Coronary artery (tissue), 2 donors: ENCODE measurements around the gene ZNF559.

Experiments used
- DNase-seq: peaks from one replicate; pipeline ENCODE4 v3.0.0-alpha.2; 2017; ENCODE audit warnings: low spot score
- H3K27ac ChIP-seq, 2 donors: fragments of 200-600 bp; sonication (generic); one replicate each; pipeline ENCODE4 v1.5.1; 2016 to 2019
- H3K4me3 ChIP-seq: fragments of 200-600 bp; sonication (generic); 2 replicates; pipeline ENCODE4 v1.5.1; 2016; ENCODE audit warnings: mild to moderate bottlenecking, moderate library complexity
- TF ChIP-seq, protein P1 (sequence below): fragments of 200-600 bp; sonication (generic); IDR thresholded peaks from one replicate; pipeline ENCODE4 v1.5.1; 2019; ENCODE audit warnings: antibody characterized with exemption

ZNF559 gene

DNA sequence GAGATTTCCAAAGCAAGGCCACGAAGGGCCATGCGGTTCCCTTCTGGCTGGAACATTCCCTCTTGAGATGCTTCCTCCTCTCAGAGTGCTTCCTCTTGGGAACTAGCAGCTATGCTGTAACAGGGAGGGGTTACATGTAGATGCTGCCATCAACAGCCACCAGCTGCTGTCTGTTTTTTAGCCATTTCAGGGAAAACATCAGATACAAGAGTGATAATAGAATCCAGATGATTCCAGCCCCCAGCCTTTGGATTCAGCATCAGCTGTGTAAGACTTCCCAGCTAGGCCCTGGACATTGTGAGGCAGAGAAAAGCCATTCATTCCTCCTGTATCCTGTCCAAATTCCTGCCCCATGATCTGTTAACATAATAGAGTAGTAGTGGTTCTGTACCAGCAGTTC, 30.7 kb downstream of the ZNF559 start:
- no peak for DNase-seq
- TF ChIP-seq, protein P1, sequence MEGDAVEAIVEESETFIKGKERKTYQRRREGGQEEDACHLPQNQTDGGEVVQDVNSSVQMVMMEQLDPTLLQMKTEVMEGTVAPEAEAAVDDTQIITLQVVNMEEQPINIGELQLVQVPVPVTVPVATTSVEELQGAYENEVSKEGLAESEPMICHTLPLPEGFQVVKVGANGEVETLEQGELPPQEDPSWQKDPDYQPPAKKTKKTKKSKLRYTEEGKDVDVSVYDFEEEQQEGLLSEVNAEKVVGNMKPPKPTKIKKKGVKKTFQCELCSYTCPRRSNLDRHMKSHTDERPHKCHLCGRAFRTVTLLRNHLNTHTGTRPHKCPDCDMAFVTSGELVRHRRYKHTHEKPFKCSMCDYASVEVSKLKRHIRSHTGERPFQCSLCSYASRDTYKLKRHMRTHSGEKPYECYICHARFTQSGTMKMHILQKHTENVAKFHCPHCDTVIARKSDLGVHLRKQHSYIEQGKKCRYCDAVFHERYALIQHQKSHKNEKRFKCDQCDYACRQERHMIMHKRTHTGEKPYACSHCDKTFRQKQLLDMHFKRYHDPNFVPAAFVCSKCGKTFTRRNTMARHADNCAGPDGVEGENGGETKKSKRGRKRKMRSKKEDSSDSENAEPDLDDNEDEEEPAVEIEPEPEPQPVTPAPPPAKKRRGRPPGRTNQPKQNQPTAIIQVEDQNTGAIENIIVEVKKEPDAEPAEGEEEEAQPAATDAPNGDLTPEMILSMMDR: no peak
- Histone ChIP-seq H3K4me3 (no peak overlapping the region), H3K27ac (no peak overlapping the region)

DNA sequence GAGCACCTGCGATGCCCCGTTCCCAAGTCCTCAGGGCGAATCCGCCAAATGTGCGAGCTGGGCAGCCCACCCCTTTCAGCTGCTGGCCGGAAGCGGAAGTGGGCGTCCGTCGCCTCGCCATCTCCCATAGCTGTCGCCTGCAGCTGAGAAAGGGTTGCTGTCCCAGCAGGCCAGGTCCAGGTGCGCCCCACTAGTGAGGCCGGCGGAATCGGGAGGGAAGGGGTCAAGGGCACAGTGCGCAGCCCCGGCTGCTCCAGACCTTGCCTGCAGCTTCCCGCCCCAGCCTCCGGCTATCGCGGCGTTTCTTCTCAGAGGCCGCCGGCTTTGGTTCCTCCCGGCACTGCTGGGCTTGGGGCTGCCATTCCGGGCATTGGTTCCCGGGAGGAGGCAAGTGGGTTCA, 38.9 kb downstream of the ZNF559 start, which contains the start of gene ZNF177:
Gene ZNF177 (plus strand): TSS at position 109 of the 400 bp plus-strand sequence. CDS start 15,299 bp downstream, outside the sequence.
- TF ChIP-seq, protein P1: no peak
- Histone ChIP-seq H3K4me3 (peak within 1 kb of the TSS; percentile 33), H3K27ac (no peak within 1 kb of the TSS)
- no peak for DNase-seq

DNA sequence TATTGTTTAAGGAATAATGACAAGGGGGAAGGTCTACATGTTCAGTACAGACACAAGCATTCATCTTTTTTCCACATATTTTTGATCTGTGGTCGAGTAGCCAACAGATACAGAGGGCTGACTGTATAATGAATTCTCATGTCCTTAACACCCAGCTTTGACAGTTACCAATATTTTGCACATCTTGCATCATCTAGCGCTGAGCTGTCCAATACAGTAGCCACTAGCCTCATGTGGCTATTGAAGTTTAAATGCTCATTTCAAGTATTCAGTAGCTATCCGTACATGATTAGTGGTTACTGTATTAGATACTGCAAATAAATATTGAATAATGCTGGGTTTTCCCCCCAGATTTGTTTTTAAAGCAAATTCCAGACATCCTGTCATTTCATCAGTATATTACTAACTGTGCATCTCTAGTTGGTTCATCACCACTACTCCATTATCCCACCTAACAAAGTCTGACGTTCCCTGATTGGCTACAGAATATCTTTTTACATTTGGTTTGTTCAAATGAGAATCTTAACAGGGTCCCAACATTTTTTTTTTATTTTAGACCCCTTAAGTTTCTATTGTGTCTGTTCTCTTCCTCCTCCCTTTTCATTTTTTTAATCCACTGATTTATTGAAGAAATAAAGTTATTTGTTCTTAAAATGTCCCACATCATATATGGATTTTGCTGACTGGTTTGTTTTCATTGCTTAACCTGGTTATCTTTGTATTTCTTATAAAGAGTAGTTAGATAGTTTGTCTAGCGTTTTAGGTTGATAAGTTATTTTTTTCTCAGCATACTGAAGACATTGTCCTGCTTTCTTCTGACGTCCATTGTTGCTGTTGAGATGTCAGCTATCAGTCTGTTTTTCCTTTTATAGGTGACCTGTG, 47.0 kb downstream of the ZNF559 start:
- no peak overlapping the region for H3K27ac ChIP-seq
- TF ChIP-seq, protein P1: no peak
- DNase-seq: no peak
- H3K4me3 ChIP-seq: no peak overlapping the region

DNA sequence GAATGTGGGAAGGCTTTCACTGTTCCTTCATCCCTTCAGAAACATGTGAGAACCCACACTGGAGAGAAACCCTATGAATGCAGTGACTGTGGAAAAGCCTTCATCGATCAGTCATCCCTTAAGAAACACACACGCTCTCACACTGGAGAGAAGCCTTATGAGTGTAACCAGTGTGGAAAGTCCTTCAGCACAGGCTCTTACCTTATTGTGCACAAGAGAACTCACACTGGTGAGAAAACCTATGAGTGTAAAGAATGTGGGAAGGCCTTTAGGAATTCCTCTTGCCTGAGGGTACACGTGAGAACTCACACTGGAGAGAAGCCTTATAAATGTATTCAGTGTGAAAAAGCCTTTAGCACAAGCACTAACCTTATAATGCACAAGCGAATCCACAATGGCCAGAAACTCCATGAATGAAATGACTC, 57.4 kb downstream of the ZNF559 start:
- TF ChIP-seq, protein P1: no peak
- no peak overlapping the region for H3K27ac ChIP-seq
- no peak for DNase-seq
- peak overlapping the region; percentile 32 for H3K4me3 ChIP-seq
